Measurements from ENCODE around the gene CACNB4.

- no peak for TF ChIP-seq CTCF (IDR thresholded peaks at IDR 0.05)
- TF ChIP-seq POLR2A (IDR thresholded peaks at IDR 0.05): no peak
These were observed 70.5 kb downstream of the CACNB4 start for GRCh38 chr2:152028182-152028862.

Measured in sigmoid colon (tissue), 3 donors.